ENCODE results near the gene FIGN. TPM values are rescaled to one million over a fixed set of nuclear protein-coding genes. Genes with fewer than 3 reads are reported as not detected.

FIGN gene
- total RNA-seq, 3 donors from 2014 or later: 2.6 to 13.9 (median 5.0) TPM

GRCh38 chr2:163625632-163626031 is 110.2 kb downstream of the FIGN start:
- intact Hi-C loops (cut with DNase I; ENCODE audit: low total_unique reads): no loop called here
- Histone ChIP-seq H3K27ac (no peak overlapping the region), H3K27me3 (no peaks in the 10 kb centered on the region), H3K4me3 (no peak overlapping the region), H3K9me3 (no peaks in the 10 kb centered on the region), H3K4me1 (no peaks in the 10 kb centered on the region), H3K36me3 (no peaks in the 10 kb centered on the region)
- no peak for DNase-seq (ENCODE audit: low spot score in 2 of 2)
- no peak for TF ChIP-seq POLR2AphosphoS5 (IDR thresholded peaks at IDR 0.05)
- TF ChIP-seq CTCF (IDR thresholded peaks at IDR 0.05): no peak
- TF ChIP-seq POLR2A (IDR thresholded peaks at IDR 0.05): no peak

DNA sequence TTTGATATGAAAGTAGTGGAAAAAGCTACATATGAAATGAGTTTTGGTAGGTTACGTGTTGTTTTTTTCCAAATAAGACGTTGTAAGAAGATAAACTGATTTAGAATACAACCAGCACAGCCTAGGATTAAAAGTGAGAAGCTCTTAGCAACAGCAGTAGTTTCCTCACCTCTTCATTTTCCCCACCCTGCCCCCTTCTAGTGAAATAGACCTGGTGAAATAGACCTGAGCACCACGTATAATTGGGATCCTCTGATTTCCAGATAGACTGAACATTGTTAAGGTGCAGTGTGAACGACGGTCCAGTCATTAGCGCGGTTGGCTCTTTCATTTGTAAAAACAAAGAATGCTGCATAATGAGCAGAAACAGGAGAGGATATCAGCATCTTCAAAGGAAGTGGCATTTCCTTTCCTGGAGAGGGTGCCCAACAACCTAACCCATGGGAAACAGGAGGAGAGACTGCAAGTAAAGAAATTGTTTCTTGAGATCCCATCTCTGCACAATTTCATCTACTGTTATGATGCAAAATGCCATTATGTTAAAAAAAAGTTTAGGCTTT is 114.3 kb downstream of the FIGN start:
- H3K4me1 ChIP-seq: no peaks in the 10 kb centered on the region
- no peaks in the 10 kb centered on the region for H3K9me3 ChIP-seq
- DNase-seq (ENCODE audit: low spot score in 2 of 2): no peak
- no peaks in the 10 kb centered on the region for H3K27me3 ChIP-seq
- no peak overlapping the region for H3K27ac ChIP-seq
- no peak for TF ChIP-seq POLR2AphosphoS5 (IDR thresholded peaks at IDR 0.05)
- TF ChIP-seq CTCF (IDR thresholded peaks at IDR 0.05): no peak
- TF ChIP-seq POLR2A (IDR thresholded peaks at IDR 0.05): no peak
- no peak overlapping the region for H3K4me3 ChIP-seq
- intact Hi-C loops (cut with DNase I; ENCODE audit: low total_unique reads): no loop called here
- no peaks in the 10 kb centered on the region for H3K36me3 ChIP-seq

DNA sequence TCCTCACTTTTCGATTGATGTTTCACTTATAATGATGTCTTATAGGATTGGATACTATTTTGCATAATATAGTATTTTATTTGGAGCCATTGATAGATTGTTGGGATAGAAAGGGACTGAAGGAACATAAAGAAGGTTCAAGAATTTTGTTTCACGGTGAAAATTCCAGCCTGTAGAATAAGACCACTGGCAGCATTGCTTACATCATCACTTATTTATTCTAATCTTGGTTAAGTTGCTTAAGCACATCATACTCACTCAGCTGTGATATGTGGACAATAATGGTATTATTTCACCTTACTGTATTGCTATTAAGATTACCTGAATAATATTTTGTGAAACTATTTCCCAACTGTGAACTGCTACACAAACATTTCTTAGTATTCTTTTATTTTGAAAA is 118.3 kb downstream of the FIGN start:
- no peaks in the 10 kb centered on the region for H3K4me1 ChIP-seq
- no peak for DNase-seq (ENCODE audit: low spot score in 2 of 2)
- TF ChIP-seq POLR2AphosphoS5 (IDR thresholded peaks at IDR 0.05): no peak
- no peak for TF ChIP-seq CTCF (IDR thresholded peaks at IDR 0.05)
- TF ChIP-seq POLR2A (IDR thresholded peaks at IDR 0.05): no peak
- H3K36me3 ChIP-seq: no peaks in the 10 kb centered on the region
- no peak overlapping the region for H3K4me3 ChIP-seq
- H3K27me3 ChIP-seq: no peaks in the 10 kb centered on the region
- no peaks in the 10 kb centered on the region for H3K9me3 ChIP-seq
- intact Hi-C loops (cut with DNase I; ENCODE audit: low total_unique reads): no loop called here
- no peak overlapping the region for H3K27ac ChIP-seq

- Histone ChIP-seq H3K4me1 (no peaks in the 10 kb centered on the region), H3K27ac (no peak overlapping the region), H3K27me3 (no peaks in the 10 kb centered on the region), H3K9me3 (no peaks in the 10 kb centered on the region), H3K36me3 (no peaks in the 10 kb centered on the region), H3K4me3 (no peak overlapping the region)
- intact Hi-C loops (cut with DNase I; ENCODE audit: low total_unique reads): no loop called here
- no peak for DNase-seq (ENCODE audit: low spot score in 2 of 2)
- TF ChIP-seq CTCF (IDR thresholded peaks at IDR 0.05) (no peak), POLR2A (IDR thresholded peaks at IDR 0.05) (no peak), POLR2AphosphoS5 (IDR thresholded peaks at IDR 0.05) (no peak)
Measured at GRCh38 chr2:163613266-163613731, 122.5 kb downstream of the FIGN start.

GRCh38 chr2:163612332-163612731 is 123.5 kb downstream of the FIGN start:
- Histone ChIP-seq H3K4me1 (no peaks in the 10 kb centered on the region), H3K9me3 (no peaks in the 10 kb centered on the region), H3K27ac (no peak overlapping the region), H3K36me3 (no peaks in the 10 kb centered on the region), H3K27me3 (no peaks in the 10 kb centered on the region), H3K4me3 (no peak overlapping the region)
- no peak for DNase-seq (ENCODE audit: low spot score in 2 of 2)
- TF ChIP-seq CTCF (IDR thresholded peaks at IDR 0.05) (no peak), POLR2A (IDR thresholded peaks at IDR 0.05) (no peak), POLR2AphosphoS5 (IDR thresholded peaks at IDR 0.05) (no peak)
- intact Hi-C loops (cut with DNase I; ENCODE audit: low total_unique reads): no loop called here

Data from breast epithelium (tissue), 4 donors.